Tongue (tissue), 2 donors: ENCODE results near the gene VPS4B. TPM values are rescaled to one million over a fixed set of nuclear protein-coding genes. Genes with fewer than 3 reads are reported as not detected.
A peak's percentile ranks its signal among the peaks of the same experiment; 100 is the strongest.
"Not testable (repeated sequence)": the region's sequence is repeated elsewhere in the genome, so short reads cannot be mapped to it uniquely, and the experiment has no call there.

ENCODE experiments used
- DNase-seq: peaks from one replicate; pipeline ENCODE4 v3.0.0-alpha.2; 2015
- total RNA-seq: library from RNA; depleted of rRNA; stranded (reverse); fragments of >200 nt; gene quantifications from one replicate; pipeline ENCODE4 v1.2.3, GENCODE V29; 2014

Gene VPS4B
- total RNA-seq, 1 donor from 2014 or later, result 33.7 TPM

- DNase-seq, result peak; percentile 99
Measured at GRCh38 chr18:63367053-63367953, 55.0 kb downstream of the VPS4B start, which contains the start of gene KDSR. TSS of gene KDSR (minus strand) at chr18:63367206. CDS start at chr18:63367118, 88 bp downstream.

GRCh38 chr18:63366213-63367052, 55.8 kb downstream of the VPS4B start:
- DNase-seq, result peak; percentile 57

DNA sequence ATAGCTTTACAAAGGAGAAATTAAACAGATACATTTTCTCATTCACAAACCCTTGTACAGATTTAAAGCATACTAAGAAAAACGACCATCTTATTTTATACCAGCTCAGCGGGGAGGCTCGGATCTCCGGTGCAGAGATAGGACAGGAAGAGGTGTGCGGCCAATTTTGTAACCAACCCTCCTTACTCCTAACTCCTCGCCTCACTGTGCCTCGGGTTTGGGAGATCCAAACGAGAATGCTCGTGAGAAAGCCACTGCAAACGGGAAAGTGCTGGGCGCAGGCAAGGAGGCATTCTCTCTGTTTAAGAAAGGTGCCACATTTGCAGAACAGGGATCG, 56.4 kb downstream of the VPS4B start:
- peak; percentile 26 for DNase-seq

DNA sequence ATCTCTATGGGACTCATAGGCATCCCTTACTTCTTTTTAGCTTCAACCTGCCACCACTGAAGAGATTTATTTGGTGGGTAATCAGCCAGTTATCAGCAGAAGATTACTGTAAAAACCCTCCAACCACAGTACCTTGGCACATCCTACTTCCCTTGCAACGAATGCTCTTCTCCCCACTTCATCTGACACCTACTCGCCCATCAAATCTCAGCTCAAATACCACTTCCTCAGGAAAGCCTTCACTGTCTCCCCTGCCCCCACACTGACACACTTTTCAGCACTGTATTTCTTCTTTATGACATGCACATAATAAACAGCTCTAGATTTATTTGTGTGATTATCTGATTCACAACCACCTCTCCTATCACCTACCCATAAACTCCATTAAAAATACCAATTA, 58.3 kb downstream of the VPS4B start:
- DNase-seq, result no peak

DNA sequence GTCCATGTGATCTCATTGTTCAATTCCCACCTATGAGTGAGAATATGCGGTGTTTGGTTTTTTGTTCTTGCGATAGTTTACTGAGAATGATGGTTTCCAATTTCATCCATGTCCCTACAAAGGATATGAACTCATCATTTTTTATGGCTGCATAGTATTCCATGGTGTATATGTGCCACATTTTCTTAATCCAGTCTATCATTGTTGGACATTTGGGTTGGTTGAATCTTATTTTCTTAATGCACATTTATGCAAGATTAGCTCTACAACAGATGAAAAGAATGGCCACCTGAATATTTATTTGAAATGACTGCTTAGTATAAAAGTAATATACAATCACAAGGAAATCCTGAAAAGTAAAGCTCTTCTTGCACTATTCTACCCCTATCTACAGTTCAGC, 58.9 kb downstream of the VPS4B start:
- not testable (repeated sequence) for DNase-seq

- DNase-seq, result no peak
Measured at GRCh38 chr18:63356272-63356896, 65.9 kb downstream of the VPS4B start.

DNA sequence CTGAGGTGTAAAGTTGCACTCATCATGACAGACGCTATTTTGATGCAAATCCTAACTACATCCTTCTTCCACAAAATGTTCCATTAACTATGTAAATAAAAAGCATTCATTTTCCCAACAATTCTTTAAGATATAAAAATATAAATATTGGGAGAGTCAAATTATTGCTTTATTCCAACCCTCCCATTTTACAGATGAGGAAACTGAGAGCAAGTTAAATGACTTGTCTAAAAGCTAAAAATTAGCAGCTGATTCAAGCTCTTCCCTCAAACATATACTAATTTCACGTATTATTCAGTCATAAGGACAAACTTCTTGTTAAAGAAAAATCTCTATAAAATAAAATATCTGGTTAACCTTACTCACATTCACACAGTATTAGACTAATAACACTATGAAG, 72.0 kb downstream of the VPS4B start:
- no peak for DNase-seq

- no peak for DNase-seq
Measured at GRCh38 chr18:63348508-63349136, 73.7 kb downstream of the VPS4B start.

GRCh38 chr18:63346480-63347183, 75.6 kb downstream of the VPS4B start:
- DNase-seq, result no peak

DNA sequence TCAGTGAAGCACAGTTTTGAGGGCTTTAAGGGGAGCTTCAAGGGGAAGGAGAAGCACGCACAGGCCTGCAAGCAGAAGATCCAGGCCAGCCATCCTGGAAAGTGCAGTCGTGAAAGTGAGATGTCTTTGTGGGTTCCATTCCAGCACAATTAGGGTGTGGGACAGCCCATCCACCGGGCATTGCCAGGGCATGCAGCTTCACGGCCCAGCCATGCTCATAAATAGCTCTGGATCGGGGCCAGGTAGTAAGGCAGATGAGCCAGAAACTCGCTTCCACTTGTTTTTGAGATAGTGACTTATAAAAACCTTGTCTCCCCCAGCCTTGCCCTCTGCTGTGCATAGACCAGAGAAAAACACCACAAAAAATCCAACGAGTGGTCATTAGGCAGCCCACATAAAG, 76.2 kb downstream of the VPS4B start:
- DNase-seq, result peak; percentile 64

DNA sequence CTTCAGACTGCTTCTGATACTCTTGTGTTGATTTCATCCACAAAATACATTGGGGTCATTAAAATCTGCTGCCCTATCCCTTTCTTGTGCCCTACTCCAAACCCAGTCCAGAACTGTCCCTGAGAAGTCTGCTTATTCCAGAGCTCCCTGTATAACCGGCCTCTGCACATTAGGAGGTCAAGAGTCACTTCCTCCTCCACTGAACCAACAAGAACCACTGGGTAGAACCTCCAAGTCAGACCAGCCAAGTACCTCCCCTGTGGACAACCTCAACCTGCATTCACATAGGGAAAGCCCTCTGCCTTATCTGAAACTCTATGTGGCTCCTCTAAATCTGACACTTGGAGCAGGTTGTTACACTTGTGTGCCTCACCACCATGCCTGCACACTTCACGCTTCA, 77.4 kb downstream of the VPS4B start:
- no peak for DNase-seq

- no peak for DNase-seq
Measured at GRCh38 chr18:63344263-63344662, 78.0 kb downstream of the VPS4B start.

DNA sequence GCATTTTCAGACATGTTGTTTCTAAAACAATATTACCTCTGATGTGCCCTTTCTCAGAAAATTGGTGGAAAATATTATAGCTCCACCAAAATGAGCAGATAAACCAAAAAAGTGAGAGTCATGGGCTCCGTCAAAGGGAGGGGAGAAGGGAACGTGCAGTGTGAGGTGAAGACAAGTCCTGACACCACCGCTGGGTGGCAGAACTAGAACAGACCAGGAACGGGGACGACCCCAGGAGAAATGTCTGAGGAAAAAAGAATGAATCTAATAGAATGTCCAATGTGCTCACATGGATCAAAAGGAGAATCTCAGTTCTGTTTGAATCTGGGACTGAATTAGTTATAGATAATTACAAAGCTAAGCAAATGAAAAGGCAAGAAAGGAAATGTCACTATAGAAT, 80.1 kb downstream of the VPS4B start:
- DNase-seq, result peak; percentile 56

- peak; percentile 75 for DNase-seq
Measured at GRCh38 chr18:63339920-63340484, 82.3 kb downstream of the VPS4B start.

Other genes with a start within 250 kb of the VPS4B start
- 47.3 TPM for gene BCL2, start 102.7 kb downstream of the VPS4B start, total RNA-seq
- gene KDSR, start 55.3 kb downstream of the VPS4B start, total RNA-seq, result 34.0 TPM
- 25.3 TPM for gene SERPINB5, start 54.5 kb upstream of the VPS4B start, total RNA-seq
- gene SERPINB12, start 119.9 kb upstream of the VPS4B start, total RNA-seq, result 2.6 TPM
- gene SERPINB13, start 164.9 kb upstream of the VPS4B start, total RNA-seq, result 17.5 TPM
- gene SERPINB4, start 221.8 kb upstream of the VPS4B start, total RNA-seq, result not detected
- gene SERPINB3, start 239.4 kb upstream of the VPS4B start, total RNA-seq, result 1.3 TPM